OCI-LY1 (cell line): ENCODE data around the gene ZYX.

Source experiments
- CTCF ChIP-seq: fragments of 200-600 bp; sonication (generic), shearing (Covaris generic); IDR thresholded peaks from 2 replicates; pipeline ENCODE4 v1.5.1; 2017; ENCODE audit warnings: mild to moderate bottlenecking, antibody characterized with exemption, low read length, moderate library complexity, mixed read lengths
- EZH2 ChIP-seq: fragments of 200-600 bp; sonication (generic), shearing (Covaris generic); IDR thresholded peaks from 2 replicates; pipeline ENCODE4 v1.8.0; 2017; ENCODE audit warnings: borderline replicate concordance, mixed run types, mild to moderate bottlenecking, antibody characterized with exemption, low read length, moderate library complexity, mixed read lengths

- TF ChIP-seq CTCF (no peak), EZH2 (no peak)
These were observed 431 bp downstream of the ZYX start for GRCh38 chr7:143381427-143382125.
